Keratinocyte (primary cell): ENCODE measurements around the gene DIAPH3. TPM values are rescaled to one million over a fixed set of nuclear protein-coding genes. Genes with fewer than 3 reads are reported as not detected.

Experiments used
- DNase-seq: peaks from one replicate; pipeline ENCODE4 v3.0.0-alpha.2; 2011; ENCODE audit warnings: low read depth, missing footprints, low spot score
- FAIRE-seq: peaks from 2 replicates; lab custom pipeline; 2011; peaks lifted over from hg19 to GRCh38; lab: Jason Lieb, UNC
- H2AFZ ChIP-seq: 2 replicates; pipeline ENCODE4 v1.6.0; 2012; ENCODE audit warnings: low read length, control low read depth, inconsistent platforms; ENCODE audit not compliant: control insufficient read depth
- H3K27ac ChIP-seq: 2 replicates; pipeline ENCODE4 v1.5.1; 2011; ENCODE audit warnings: low read length; ENCODE audit not compliant: control insufficient read depth, insufficient read depth
- H3K27me3 ChIP-seq: 3 replicates; pipeline ENCODE4 v1.6.0; 2011; ENCODE audit warnings: low read length; ENCODE audit not compliant: control insufficient read depth, insufficient read depth; ENCODE audit errors: extremely low read depth
- H3K36me3 ChIP-seq, 2 experiments: 2 replicates in 1 of 2; 3 replicates in 1 of 2; pipeline ENCODE4 v1.5.1; 2011; ENCODE audit warnings: low read length in 2 of 2, mild to moderate bottlenecking in 1 of 2; ENCODE audit not compliant: control insufficient read depth in 2 of 2, insufficient read depth in 2 of 2; ENCODE audit errors: extremely low read depth in 1 of 2
- H3K4me1 ChIP-seq: 3 replicates; pipeline ENCODE4 v1.5.1; 2011; ENCODE audit warnings: low read length; ENCODE audit not compliant: control insufficient read depth, insufficient read depth; ENCODE audit errors: extremely low read depth
- H3K4me2 ChIP-seq: 3 replicates; pipeline ENCODE4 v1.6.0; 2011; ENCODE audit warnings: low read depth, low read length; ENCODE audit not compliant: control insufficient read depth, insufficient read depth; ENCODE audit errors: extremely low read depth
- H3K4me3 ChIP-seq, 3 experiments: fragments of 200-600 bp in 1 of 3; sonication (generic) in 1 of 3; 2 replicates in 2 of 3; 3 replicates in 1 of 3; pipeline ENCODE4 v1.5.1; 2011 to 2016; ENCODE audit warnings: low read length in 3 of 3, mild to moderate bottlenecking in 3 of 3, control low read depth in 2 of 3, inconsistent platforms in 1 of 3, low read depth in 1 of 3, mixed read lengths in 1 of 3, mixed run types in 1 of 3, moderate library complexity in 1 of 3; ENCODE audit not compliant: control insufficient read depth in 2 of 3, insufficient read depth in 2 of 3; ENCODE audit errors: extremely low read depth in 1 of 3
- H3K79me2 ChIP-seq: 2 replicates; pipeline ENCODE4 v1.6.0; 2012; ENCODE audit warnings: low read length; ENCODE audit not compliant: control insufficient read depth, insufficient read depth
- H3K9ac ChIP-seq: 3 replicates; pipeline ENCODE4 v1.6.0; 2011; ENCODE audit warnings: low read length; ENCODE audit not compliant: control insufficient read depth, insufficient read depth; ENCODE audit errors: extremely low read depth
- H3K9me1 ChIP-seq: 3 replicates; pipeline ENCODE4 v1.6.0; 2011; ENCODE audit warnings: low read length; ENCODE audit not compliant: control insufficient read depth, insufficient read depth; ENCODE audit errors: extremely low read depth
- H3K9me3 ChIP-seq: 2 replicates; pipeline ENCODE4 v1.5.1; 2012; ENCODE audit warnings: low read depth, low read length; ENCODE audit not compliant: control insufficient read depth
- H4K20me1 ChIP-seq: 3 replicates; pipeline ENCODE4 v1.6.0; 2011; ENCODE audit warnings: low read length; ENCODE audit not compliant: control insufficient read depth, insufficient read depth; ENCODE audit errors: extremely low read depth
- CTCF ChIP-seq, 3 experiments: IDR thresholded peaks in 1 of 3; conservative IDR thresholded peaks in 1 of 3; optimal IDR thresholded peaks in 1 of 3; 2 replicates in 2 of 3; 3 replicates in 1 of 3; pipeline versions ENCODE3 to v1.5.1; 2011; ENCODE audit warnings: low read length in 3 of 3, mild to moderate bottlenecking in 3 of 3, moderate library complexity in 2 of 3, control low read depth in 1 of 3, inconsistent platforms in 1 of 3; ENCODE audit not compliant: insufficient read depth in 2 of 3; ENCODE audit errors: extremely low read depth in 1 of 3
- EZH2 ChIP-seq: IDR thresholded peaks from one replicate; pipeline ENCODE4 v1.6.1; 2012; ENCODE audit warnings: inconsistent platforms, mild to moderate bottlenecking, low read length, moderate library complexity
- dilution Hi-C: fragments of 300-500 bp; cut with MboI; formaldehyde crosslinking; loops from one replicate; pipeline ENCODE4 v1.7.0; 2020; ENCODE audit warnings: low sequenced_read_pairs; ENCODE audit not compliant: extremely low pct_ligation_motif_present
- polyA plus RNA-seq, 5 experiments: library from polyadenylated mRNA; depleted of rRNA in 3 of 5; stranded (reverse) in 3 of 5; stranded (forward) in 1 of 5; unstranded in 1 of 5; fragments of >200 nt; gene quantifications; 1 replicate in 1 of 5; 2 replicates in 3 of 5; 3 replicates in 1 of 5; pipeline versions ENCODE4 v1.2.1 to v1.2.3, GENCODE V29; 2011 to 2012; ENCODE audit warnings: missing spikeins in 2 of 5, low read depth in 1 of 5, low replicate concordance in 1 of 5

DIAPH3 gene
- polyA plus RNA-seq, 1 donor (not counting 4 experiments of a cell fraction or from before 2014, with no cell fraction given) = 9.0 TPM

- H3K9me3 ChIP-seq = no peaks in the 10 kb centered on the region
- H3K9ac ChIP-seq = no peak overlapping the region
- peaks cover 18% of the 10 kb centered on the region for H3K4me1 ChIP-seq
- no peaks in the 10 kb centered on the region for H3K36me3 ChIP-seq
- DNase-seq (no peak), FAIRE-seq (no peak)
- no peak overlapping the region for H3K27ac ChIP-seq
- H3K27me3 ChIP-seq = no peaks in the 10 kb centered on the region
- peaks cover 13% of the 10 kb centered on the region for H3K79me2 ChIP-seq
- no peaks in the 10 kb centered on the region for H4K20me1 ChIP-seq
- H3K4me2 ChIP-seq = no peak overlapping the region
- dilution Hi-C loops = no loop called here
- no peak for TF ChIP-seq EZH2
- no peak for TF ChIP-seq CTCF (optimal IDR thresholded peaks at IDR 0.05 in 1 of 3, IDR thresholded peaks at IDR 0.05 in 1 of 3, conservative IDR thresholded peaks at IDR 0.05 in 1 of 3; ENCODE audit: extremely low read depth in 1 of 3, insufficient read depth in 2 of 3, low read length in 3 of 3)
- no peak overlapping the region for H3K4me3 ChIP-seq
- H3K9me1 ChIP-seq = no peaks in the 10 kb centered on the region
- no peak overlapping the region for H2AFZ ChIP-seq
These were observed 3.4 kb upstream of the DIAPH3 start for GRCh38 chr13:60167121-60167520.

DNA sequence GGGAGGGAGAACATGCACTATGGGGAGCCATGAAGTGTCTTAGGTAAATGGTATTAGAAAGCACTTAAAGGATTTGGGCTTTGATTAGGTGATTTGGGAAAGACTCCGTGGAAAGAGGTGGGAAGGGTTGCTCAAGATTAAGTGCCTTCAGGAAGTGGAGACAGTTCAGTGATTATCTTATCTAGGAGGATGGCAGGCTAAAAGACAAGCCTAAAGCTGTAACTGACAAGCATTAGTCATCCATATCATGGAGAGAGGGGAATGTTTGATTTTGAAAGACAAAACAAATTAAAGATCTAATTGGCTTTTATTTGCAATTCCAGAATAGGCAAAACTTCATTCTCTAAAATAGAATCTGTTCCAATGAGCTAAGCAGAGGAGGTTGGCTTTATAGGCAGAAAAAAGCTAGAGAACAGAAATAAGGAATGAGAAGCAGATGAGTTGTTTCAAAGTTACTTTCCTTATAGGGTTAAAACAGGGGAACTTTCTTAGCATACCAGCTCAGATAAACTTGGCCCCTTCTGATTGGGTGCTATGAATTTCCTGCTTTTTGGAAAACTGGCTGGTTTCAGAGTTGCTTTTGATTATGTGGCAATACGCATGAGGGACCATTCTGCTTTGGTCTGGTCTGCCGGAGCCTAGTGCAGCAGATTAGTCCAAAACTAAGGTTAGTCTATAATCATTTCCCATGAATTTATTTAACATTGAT, 1.8 kb upstream of the DIAPH3 start:
- dilution Hi-C loops = no loop called here
- H3K9ac ChIP-seq = no peak overlapping the region
- TF ChIP-seq CTCF (optimal IDR thresholded peaks at IDR 0.05 in 1 of 3, IDR thresholded peaks at IDR 0.05 in 1 of 3, conservative IDR thresholded peaks at IDR 0.05 in 1 of 3; ENCODE audit: extremely low read depth in 1 of 3, insufficient read depth in 2 of 3, low read length in 3 of 3) = no peak
- no peak for TF ChIP-seq EZH2
- H4K20me1 ChIP-seq = no peaks in the 10 kb centered on the region
- H3K9me1 ChIP-seq = no peaks in the 10 kb centered on the region
- peak overlapping the region; percentile 31 for H2AFZ ChIP-seq
- H3K4me3 ChIP-seq = peak overlapping the region in 2 of 3 experiments; percentile 93 to 97
- FAIRE-seq = no peak
- H3K4me2 ChIP-seq = peak overlapping the region; percentile 99
- no peak for DNase-seq
- H3K79me2 ChIP-seq = peaks cover 28% of the 10 kb centered on the region
- H3K4me1 ChIP-seq = peaks cover 22% of the 10 kb centered on the region
- H3K36me3 ChIP-seq = no peaks in the 10 kb centered on the region
- no peak overlapping the region for H3K27ac ChIP-seq
- H3K9me3 ChIP-seq = no peaks in the 10 kb centered on the region
- no peaks in the 10 kb centered on the region for H3K27me3 ChIP-seq
